ENCODE data around the gene ZNF618. TPM values are rescaled to one million over a fixed set of nuclear protein-coding genes. Genes with fewer than 3 reads are reported as not detected.

ZNF618 gene
- total and polyA plus RNA-seq, 7 donors, result 0.92 to 8.0 (median 2.3) TPM

DNA sequence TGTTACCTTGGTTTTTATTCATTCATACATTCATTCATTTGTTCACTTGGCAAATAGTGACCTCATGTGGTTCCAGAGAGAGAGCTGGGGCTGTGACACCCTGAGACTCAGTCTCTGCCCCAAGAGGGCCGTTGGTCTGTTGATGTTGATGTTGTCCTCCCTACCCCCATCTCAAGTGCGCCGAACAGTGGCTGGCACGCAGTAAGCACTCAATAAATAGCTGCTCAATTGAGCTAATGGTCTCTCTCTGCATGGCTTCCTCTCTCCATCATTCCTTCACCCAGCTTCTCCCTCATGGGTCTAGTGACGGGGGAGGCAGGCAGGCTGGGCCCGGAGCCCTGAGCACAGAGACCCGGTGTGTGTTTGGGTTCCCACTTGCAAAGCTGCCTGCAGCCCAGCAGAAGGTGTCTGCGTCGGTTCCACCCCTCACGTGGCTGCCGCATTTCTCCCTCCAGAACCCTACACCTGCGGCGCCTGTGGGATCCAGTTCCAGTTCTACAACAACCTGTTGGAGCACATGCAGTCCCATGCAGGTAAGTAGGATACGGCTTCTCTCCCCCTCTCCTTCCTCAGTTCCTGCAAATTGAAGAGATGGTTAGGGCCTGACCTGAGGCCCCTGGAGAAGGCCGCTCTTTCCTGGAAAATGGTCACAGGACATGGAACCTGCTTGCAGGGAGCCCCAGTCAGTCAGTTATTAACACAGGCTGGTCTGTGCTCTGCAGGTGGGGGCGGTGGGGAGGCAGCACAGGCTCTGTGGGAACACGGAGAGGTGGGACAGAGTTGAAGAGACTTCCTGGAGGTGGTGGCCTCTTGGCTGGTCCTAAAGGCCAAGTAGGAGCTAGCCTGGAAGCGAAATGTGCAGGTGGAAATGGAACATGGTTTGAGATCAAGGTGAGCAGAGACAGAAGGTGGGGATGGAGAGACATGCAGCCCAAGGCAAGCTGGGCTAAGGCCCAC is 160.0 kb downstream of the ZNF618 start:
- intact Hi-C loops (cut with DNase I), result loop anchor here (10.0 kb wide), 1 partner anchor 351 kb away; no protein-coding TSS in a partner anchor
- H3K27ac ChIP-seq, result no peak overlapping the region
- peak; percentile 38 for DNase-seq

GRCh38 chr9:114037249-114037648 is 161.1 kb downstream of the ZNF618 start:
- H3K27ac ChIP-seq, result no peak overlapping the region
- H3K9me3 ChIP-seq, result peaks cover 0 to 6% (median 0%) of the 10 kb centered on the region in 4 donors
- intact Hi-C loops (cut with DNase I), result loop anchor here (10.0 kb wide), 1 partner anchor 352 kb away; no protein-coding TSS in a partner anchor
- H3K4me1 ChIP-seq, result no peaks in the 10 kb centered on the region
- no peak for TF ChIP-seq POLR2AphosphoS5 (IDR thresholded peaks at IDR 0.05)
- no peak for TF ChIP-seq POLR2A (IDR thresholded peaks at IDR 0.05)
- TF ChIP-seq, protein P1, sequence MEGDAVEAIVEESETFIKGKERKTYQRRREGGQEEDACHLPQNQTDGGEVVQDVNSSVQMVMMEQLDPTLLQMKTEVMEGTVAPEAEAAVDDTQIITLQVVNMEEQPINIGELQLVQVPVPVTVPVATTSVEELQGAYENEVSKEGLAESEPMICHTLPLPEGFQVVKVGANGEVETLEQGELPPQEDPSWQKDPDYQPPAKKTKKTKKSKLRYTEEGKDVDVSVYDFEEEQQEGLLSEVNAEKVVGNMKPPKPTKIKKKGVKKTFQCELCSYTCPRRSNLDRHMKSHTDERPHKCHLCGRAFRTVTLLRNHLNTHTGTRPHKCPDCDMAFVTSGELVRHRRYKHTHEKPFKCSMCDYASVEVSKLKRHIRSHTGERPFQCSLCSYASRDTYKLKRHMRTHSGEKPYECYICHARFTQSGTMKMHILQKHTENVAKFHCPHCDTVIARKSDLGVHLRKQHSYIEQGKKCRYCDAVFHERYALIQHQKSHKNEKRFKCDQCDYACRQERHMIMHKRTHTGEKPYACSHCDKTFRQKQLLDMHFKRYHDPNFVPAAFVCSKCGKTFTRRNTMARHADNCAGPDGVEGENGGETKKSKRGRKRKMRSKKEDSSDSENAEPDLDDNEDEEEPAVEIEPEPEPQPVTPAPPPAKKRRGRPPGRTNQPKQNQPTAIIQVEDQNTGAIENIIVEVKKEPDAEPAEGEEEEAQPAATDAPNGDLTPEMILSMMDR (IDR thresholded peaks at IDR 0.05), result no peak
- no peak for TF ChIP-seq EP300 (IDR thresholded peaks at IDR 0.05)
- 84 to 96% methylated on average over 5 of the region's 5 CpGs for WGBS, 2 donors
- DNase-seq, result no peak
- H3K36me3 ChIP-seq, result peaks cover 0 to 28% (median 6%) of the 10 kb centered on the region in 4 donors
- H3K27me3 ChIP-seq, result no peaks in the 10 kb centered on the region
- no peak overlapping the region for H3K4me3 ChIP-seq

More for the DNA sequence above, 160.0 kb downstream of the ZNF618 start:
- Histone ChIP-seq H3K4me1 (no peaks in the 10 kb centered on the region), H3K9me3 (peaks cover 0 to 6% (median 0%) of the 10 kb centered on the region in 4 donors), H3K27me3 (no peaks in the 10 kb centered on the region), H3K36me3 (peaks cover 0 to 28% (median 6%) of the 10 kb centered on the region in 4 donors), H3K4me3 (no peak overlapping the region)
- no peak for TF ChIP-seq POLR2AphosphoS5 (IDR thresholded peaks at IDR 0.05)
- TF ChIP-seq EP300 (IDR thresholded peaks at IDR 0.05), result no peak
- TF ChIP-seq, protein P1 (IDR thresholded peaks at IDR 0.05), result no peak
- WGBS, 2 donors, result 94% methylated on average over 18 of the region's 18 CpGs

GRCh38 chr9:114037961-114038723 is 162.0 kb downstream of the ZNF618 start:
- no peak overlapping the region for H3K4me3 ChIP-seq
- intact Hi-C loops (cut with DNase I), result loop anchor here (10.0 kb wide), 1 partner anchor 353 kb away; no protein-coding TSS in a partner anchor
- TF ChIP-seq EP300 (IDR thresholded peaks at IDR 0.05) (no peak), POLR2AphosphoS5 (IDR thresholded peaks at IDR 0.05) (no peak), POLR2A (IDR thresholded peaks at IDR 0.05) (no peak)
- TF ChIP-seq, protein P1 (IDR thresholded peaks at IDR 0.05), result no peak
- WGBS, 2 donors, result 85 to 90% methylated on average over 19 of the region's 19 CpGs
- H3K36me3 ChIP-seq, result peaks cover 0 to 22% (median 6%) of the 10 kb centered on the region in 4 donors
- no peak overlapping the region for H3K27ac ChIP-seq
- DNase-seq, result peak; percentile 32
- peaks cover 0 to 6% (median 0%) of the 10 kb centered on the region in 4 donors for H3K9me3 ChIP-seq
- no peaks in the 10 kb centered on the region for H3K4me1 ChIP-seq
- no peaks in the 10 kb centered on the region for H3K27me3 ChIP-seq

GRCh38 chr9:114038724-114039313 is 162.7 kb downstream of the ZNF618 start:
- no peak for TF ChIP-seq POLR2A (IDR thresholded peaks at IDR 0.05)
- no peak for TF ChIP-seq EP300 (IDR thresholded peaks at IDR 0.05)
- no peak for TF ChIP-seq POLR2AphosphoS5 (IDR thresholded peaks at IDR 0.05)
- TF ChIP-seq, protein P1 (IDR thresholded peaks at IDR 0.05), result no peak
- Histone ChIP-seq H3K4me1 (no peaks in the 10 kb centered on the region), H3K36me3 (peaks cover 0 to 22% (median 6%) of the 10 kb centered on the region in 4 donors), H3K27ac (no peak overlapping the region), H3K27me3 (no peaks in the 10 kb centered on the region), H3K9me3 (peaks cover 0 to 6% (median 0%) of the 10 kb centered on the region in 4 donors), H3K4me3 (no peak overlapping the region)
- intact Hi-C loops (cut with DNase I), result loop anchor here (10.0 kb wide), 1 partner anchor 354 kb away; no protein-coding TSS in a partner anchor
- DNase-seq, result no peak
- WGBS, 2 donors, result 94 to 95% methylated on average over 13 of the region's 13 CpGs
